Central memory CD4-positive, alpha-beta T cell (primary cell): Measurements from ENCODE around the gene PROCA1.
"Not testable (repeated sequence)": the region's sequence is repeated elsewhere in the genome, so short reads cannot be mapped to it uniquely, and the experiment has no call there.

Experiments used
- DNase-seq: peaks from one replicate; pipeline ENCODE4 v3.0.0; 2022

PROCA1 gene

GRCh38 chr17:28725660-28726225, 14.1 kb upstream of the PROCA1 start:
- DNase-seq: peak; percentile 35

GRCh38 chr17:28725166-28725659, 13.5 kb upstream of the PROCA1 start:
- no peak for DNase-seq

DNA sequence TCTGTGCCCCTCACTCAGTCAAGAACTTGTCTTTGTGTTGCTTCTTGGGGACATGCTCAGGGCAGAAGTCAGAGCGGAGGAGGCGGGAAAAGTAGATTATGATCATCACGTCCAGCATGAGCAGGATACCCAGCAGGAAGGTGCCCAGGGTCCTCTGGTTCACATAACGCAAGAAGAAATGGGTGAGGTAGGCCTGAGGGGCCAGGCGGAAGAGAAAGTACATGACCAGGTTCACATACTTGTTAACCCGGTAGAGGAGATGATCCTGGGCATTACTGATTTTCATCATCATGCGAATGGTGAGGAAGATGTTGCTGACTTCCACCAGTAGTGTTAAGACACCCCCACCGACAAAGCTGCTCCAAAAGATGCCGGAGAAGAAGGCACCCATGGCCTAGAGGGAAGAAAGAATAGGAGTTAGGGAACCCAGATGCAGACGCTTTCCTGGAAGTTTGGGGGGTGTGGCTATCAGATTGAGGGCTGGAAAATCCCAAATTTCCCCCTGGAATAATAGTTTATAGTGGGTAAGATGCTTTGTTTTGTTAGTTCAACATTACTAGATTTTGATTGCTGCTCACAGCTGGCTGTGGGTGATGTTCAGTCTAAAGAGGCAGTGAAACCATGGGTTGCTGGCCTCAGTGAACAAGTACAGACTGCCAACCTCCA, 12.9 kb upstream of the PROCA1 start:
- DNase-seq: no peak

DNA sequence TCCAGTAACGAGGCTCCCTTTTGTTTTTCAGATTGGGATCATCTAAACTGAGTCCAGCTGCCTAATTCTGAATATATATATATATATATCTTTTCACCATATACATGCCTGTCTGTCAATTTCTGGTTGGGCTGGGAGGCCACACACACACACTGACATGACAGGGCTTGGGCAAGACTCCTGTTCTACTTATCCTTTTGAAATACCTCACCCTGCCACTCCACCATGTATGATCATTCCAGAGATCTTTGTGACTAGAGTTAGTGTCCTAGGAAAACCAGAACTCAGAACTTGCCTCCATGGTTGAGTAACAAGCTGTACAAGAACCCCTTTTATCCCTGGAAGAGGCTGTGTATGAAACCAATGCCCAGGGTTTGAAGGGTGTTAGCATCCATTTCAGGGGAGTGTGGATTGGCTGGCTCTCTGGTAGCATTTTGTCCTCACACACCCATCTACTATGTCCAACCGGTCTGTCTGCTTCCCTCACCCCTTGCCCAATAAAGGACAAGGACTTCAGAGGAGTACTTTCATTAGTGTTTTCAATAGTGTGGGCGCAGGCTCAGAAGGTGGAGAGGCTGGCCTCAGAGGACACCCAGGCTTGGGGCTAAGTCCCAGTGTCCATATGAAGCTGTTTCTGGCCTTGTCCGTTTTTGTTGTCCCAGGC, 12.3 kb upstream of the PROCA1 start:
- DNase-seq: not testable (repeated sequence)

- no peak for DNase-seq
Observed at GRCh38 chr17:28723159-28723835, 11.6 kb upstream of the PROCA1 start.

- DNase-seq: no peak
Observed at GRCh38 chr17:28722417-28723158, 10.9 kb upstream of the PROCA1 start.

GRCh38 chr17:28720997-28721329, 9.3 kb upstream of the PROCA1 start:
- DNase-seq: not testable (repeated sequence)

GRCh38 chr17:28720247-28720996, 8.7 kb upstream of the PROCA1 start:
- DNase-seq: peak; percentile 29

GRCh38 chr17:28719021-28719433, 7.3 kb upstream of the PROCA1 start:
- no peak for DNase-seq

GRCh38 chr17:28718333-28719020, 6.8 kb upstream of the PROCA1 start:
- no peak for DNase-seq

- DNase-seq: no peak
Observed at GRCh38 chr17:28717578-28718332, 6.1 kb upstream of the PROCA1 start, which contains the start of gene RAB34. RAB34 (minus strand) TSS chr17:28717868; CDS start chr17:28717266, 602 bp downstream.

- no peak for DNase-seq
Observed at GRCh38 chr17:28716740-28717577, 5.3 kb upstream of the PROCA1 start.

GRCh38 chr17:28715217-28715616, 3.5 kb upstream of the PROCA1 start:
- no peak for DNase-seq

- no peak for DNase-seq
Observed at GRCh38 chr17:28714281-28714680, 2.6 kb upstream of the PROCA1 start.

DNA sequence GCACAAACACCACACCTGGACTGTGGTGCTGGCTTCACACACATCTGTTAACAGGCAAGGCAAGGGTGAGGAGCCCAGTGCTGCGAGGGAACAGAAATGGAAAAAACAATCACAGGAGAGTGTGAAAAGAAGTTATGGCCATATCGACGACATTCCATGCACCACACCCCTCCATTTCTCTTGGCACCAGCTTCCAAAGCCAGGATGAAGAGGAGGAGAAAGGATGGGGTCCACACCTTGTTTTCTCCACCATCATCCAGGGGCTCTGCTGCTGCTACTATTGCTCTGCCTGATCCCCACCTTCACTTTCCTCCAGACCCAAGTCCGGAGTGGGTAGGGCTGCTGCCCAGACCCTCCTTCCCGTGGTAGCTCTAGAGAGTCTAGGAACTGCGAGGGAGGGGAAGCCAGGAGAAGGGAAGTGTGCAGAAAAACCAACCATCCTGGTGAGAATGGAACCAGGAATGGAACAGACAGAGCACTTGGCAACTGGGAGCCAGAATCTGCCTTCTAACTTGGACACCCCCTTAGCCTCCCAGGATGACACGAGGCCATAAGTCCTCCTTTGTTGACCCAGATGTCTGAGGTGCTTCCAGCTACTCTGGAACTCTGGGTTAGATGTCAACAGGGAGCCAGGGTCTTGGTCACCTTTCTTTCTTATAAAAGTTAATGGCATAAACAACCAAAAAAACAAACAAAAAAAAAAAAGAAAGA, 1.2 kb upstream of the PROCA1 start:
- DNase-seq: no peak

GRCh38 chr17:28712032-28712704, 480 bp upstream of the PROCA1 start:
- peak; percentile 45 for DNase-seq

DNA sequence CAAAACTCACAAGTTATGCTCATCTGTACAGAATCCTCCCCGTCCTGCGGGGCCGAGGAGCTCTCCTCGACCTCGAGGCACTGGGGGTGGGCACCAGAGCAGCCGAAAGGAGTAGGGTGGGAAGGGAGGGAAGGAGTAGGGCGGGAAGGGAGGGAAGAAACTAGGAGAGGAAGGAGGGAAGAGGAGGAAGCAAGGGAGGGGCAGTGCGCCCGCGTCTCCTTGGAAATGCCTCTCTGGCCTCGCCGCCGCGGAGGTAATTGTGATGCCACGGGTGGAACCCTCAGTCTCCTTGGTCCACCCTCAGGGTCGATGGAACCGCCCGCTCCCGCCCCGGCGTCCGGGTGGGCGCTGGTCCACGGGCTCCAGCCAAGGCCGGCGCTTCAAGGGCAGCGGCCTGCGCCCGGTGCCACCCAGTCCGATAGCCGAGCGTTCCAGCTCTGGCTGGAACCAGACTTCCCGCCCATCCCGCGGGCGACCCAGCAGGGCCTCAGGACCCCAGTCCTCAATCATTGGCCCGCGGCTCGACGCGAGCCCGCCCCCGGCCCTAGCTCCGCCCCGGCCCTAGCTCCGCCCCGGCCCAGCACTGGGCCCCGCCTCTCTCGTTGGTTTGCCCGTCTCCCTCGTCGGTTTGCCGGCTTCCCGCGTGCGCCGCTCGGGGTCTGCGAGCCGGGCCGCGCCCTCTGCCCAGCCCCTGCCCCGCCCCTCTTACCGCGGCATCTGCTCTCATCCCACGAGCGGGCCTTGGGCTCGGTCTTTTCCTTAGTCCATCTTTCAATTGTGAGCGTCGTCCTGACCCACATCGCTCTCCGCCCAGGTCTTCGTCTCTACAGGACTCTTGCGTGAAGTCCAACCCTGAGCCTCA, 596 bp downstream of the PROCA1 start:
- peak; percentile 83 for DNase-seq
